GM23338 (cell line): ENCODE measurements around the gene SYT2. TPM values are rescaled to one million over a fixed set of nuclear protein-coding genes. Genes with fewer than 3 reads are reported as not detected.
"Not testable (repeated sequence)": the region's sequence is repeated elsewhere in the genome, so short reads cannot be mapped to it uniquely, and the experiment has no call there.

Experiments
- ATAC-seq: fragments of 200-7000 bp; cut with Tn5 transposase; 3 replicates; pipeline ENCODE4 v1.9.1; 2020
- DNase-seq: peaks from one replicate; pipeline ENCODE4 v3.0.0-alpha.2; 2015; ENCODE audit warnings: low spot score
- H2AFZ ChIP-seq: fragments of 200-600 bp; sonication (generic); 2 replicates; pipeline ENCODE4 v1.8.0; 2016; ENCODE audit warnings: antibody characterized with exemption, mild to moderate bottlenecking, moderate library complexity
- H3F3A ChIP-seq: fragments of 200-600 bp; sonication (generic); replicated peaks from 2 replicates; pipeline ENCODE4 v1.8.0; 2017; ENCODE audit warnings: antibody characterized with exemption, mixed run types, low read depth
- H3K27ac ChIP-seq: fragments of 200-600 bp; sonication (generic); 2 replicates; pipeline ENCODE4 v1.6.1; 2016; ENCODE audit warnings: low read depth
- H3K27me3 ChIP-seq: fragments of 200-600 bp; sonication (generic); 2 replicates; pipeline ENCODE4 v1.8.0; 2016; ENCODE audit warnings: mild to moderate bottlenecking, mixed run types, moderate library complexity; ENCODE audit not compliant: insufficient read depth
- H3K36me3 ChIP-seq: fragments of 200-600 bp; sonication (generic); 2 replicates; pipeline ENCODE4 v1.8.0; 2016; ENCODE audit warnings: mild to moderate bottlenecking; ENCODE audit not compliant: insufficient read depth
- H3K4me1 ChIP-seq: fragments of 200-600 bp; sonication (generic); 2 replicates; pipeline ENCODE4 v1.8.0; 2016; ENCODE audit warnings: mild to moderate bottlenecking, moderate library complexity; ENCODE audit not compliant: insufficient read depth
- H3K4me2 ChIP-seq: fragments of 200-600 bp; sonication (generic); 2 replicates; pipeline ENCODE4 v1.7.1; 2017; ENCODE audit warnings: mixed run types
- H3K4me3 ChIP-seq: fragments of 200-600 bp; sonication (generic); 2 replicates; pipeline ENCODE4 v1.6.1; 2016; ENCODE audit warnings: mixed run types
- H3K79me2 ChIP-seq: fragments of 200-600 bp; sonication (generic); replicated peaks from 2 replicates; pipeline ENCODE4 v1.8.0; 2017; ENCODE audit warnings: mild to moderate bottlenecking; ENCODE audit not compliant: insufficient read depth
- H3K9me2 ChIP-seq: fragments of 200-600 bp; sonication (generic); 2 replicates; pipeline ENCODE4 v1.8.0; 2017; ENCODE audit not compliant: insufficient read depth
- H4K20me1 ChIP-seq: fragments of 200-600 bp; sonication (generic); replicated peaks from 2 replicates; pipeline ENCODE4 v1.8.0; 2017; ENCODE audit warnings: mild to moderate bottlenecking; ENCODE audit not compliant: insufficient read depth
- H3K27ac Mint-ChIP-seq: 2 replicates; pipeline ENCODE4 v1.8.0; 2020; ENCODE audit warnings: inconsistent platforms, mild to moderate bottlenecking, moderate library complexity, mixed read lengths
- H3K27me3 Mint-ChIP-seq: 3 replicates; pipeline ENCODE4 v1.8.0; 2022; ENCODE audit warnings: low read depth, mild to moderate bottlenecking, moderate library complexity, mixed read lengths, inconsistent platforms; ENCODE audit not compliant: insufficient read depth, poor library complexity
- H3K36me3 Mint-ChIP-seq: 3 replicates; pipeline ENCODE4 v1.8.0; 2021; ENCODE audit warnings: low read depth, mild to moderate bottlenecking, inconsistent platforms, moderate library complexity, mixed read lengths
- H3K4me1 Mint-ChIP-seq: 3 replicates; pipeline ENCODE4 v1.8.0; 2020; ENCODE audit warnings: mild to moderate bottlenecking, inconsistent platforms, mixed read lengths
- H3K4me3 Mint-ChIP-seq: 3 replicates; pipeline ENCODE4 v1.8.0; 2021; ENCODE audit warnings: moderate library complexity, mild to moderate bottlenecking, inconsistent platforms, mixed read lengths
- H3K9me3 Mint-ChIP-seq: 3 replicates; pipeline ENCODE4 v1.8.0; 2020; ENCODE audit warnings: moderate library complexity, mild to moderate bottlenecking, inconsistent platforms, mixed read lengths
- CREB1 ChIP-seq: fragments of 250-450 bp; sonication (Bioruptor Pico); IDR thresholded peaks from 2 replicates; pipeline ENCODE4 v1.5.0; 2020; ENCODE audit warnings: low read depth, mild to moderate bottlenecking, moderate library complexity
- EZH2phosphoT487 ChIP-seq: fragments of 200-600 bp; sonication (generic); IDR thresholded peaks from one replicate; pipeline ENCODE4 v1.8.1; 2018; ENCODE audit warnings: antibody characterized with exemption; ENCODE audit not compliant: unreplicated experiment
- JUNB ChIP-seq: IDR thresholded peaks from one replicate; pipeline ENCODE4 v1.6.1; 2016; ENCODE audit warnings: antibody characterized with exemption; ENCODE audit not compliant: unreplicated experiment
- POLR2AphosphoS5 ChIP-seq: IDR thresholded peaks from 2 replicates; pipeline ENCODE4 v1.6.1; 2016; ENCODE audit warnings: antibody characterized with exemption, low read depth
- STAT1 ChIP-seq: IDR thresholded peaks from one replicate; pipeline ENCODE4 v1.6.1; 2016; ENCODE audit warnings: antibody characterized with exemption; ENCODE audit not compliant: unreplicated experiment
- ZNF114 ChIP-seq: fragments of 250-450 bp; sonication (Bioruptor Pico); IDR thresholded peaks from 2 replicates; pipeline ENCODE4 v1.5.0; 2020; ENCODE audit warnings: mild to moderate bottlenecking, moderate library complexity
- ZNF331 ChIP-seq: fragments of 250-450 bp; sonication (Bioruptor Pico); IDR thresholded peaks from 2 replicates; pipeline ENCODE4 v1.5.0; 2020; ENCODE audit warnings: low read depth, mild to moderate bottlenecking, moderate library complexity
- polyA plus RNA-seq: library from polyadenylated mRNA; unstranded; fragments of >200 nt; fragmentation: Nextera tagmentation; extraction: Ambion mirVana; gene quantifications from 2 replicates; pipeline ENCODE4 v1.2.1, GENCODE V29; 2016
- total RNA-seq: library from RNA; depleted of rRNA; stranded (reverse); fragments of >200 nt; shearing (Covaris generic); gene quantifications from 2 replicates; pipeline ENCODE4 v1.2.3, GENCODE V29; 2014
- TF ChIP-seq, protein P1 (sequence below), 2 experiments: fragments of 200-600 bp in 1 of 2; sonication (generic) in 1 of 2; conservative IDR thresholded peaks; 2 replicates each; pipeline versions ENCODE4 v1.5.1 to v1.6.1; 2016 to 2017; ENCODE audit warnings: antibody characterized with exemption in 2 of 2, low read depth in 2 of 2, mild to moderate bottlenecking in 2 of 2, moderate library complexity in 1 of 2
- TF ChIP-seq, protein P2 (sequence below): IDR thresholded peaks from 2 replicates; pipeline ENCODE4 v1.6.1; 2016; ENCODE audit warnings: antibody characterized with exemption

SYT2 gene
- total and polyA plus RNA-seq, 2 experiments from 2014 or later, result 2.4 to 12.5 TPM

DNA sequence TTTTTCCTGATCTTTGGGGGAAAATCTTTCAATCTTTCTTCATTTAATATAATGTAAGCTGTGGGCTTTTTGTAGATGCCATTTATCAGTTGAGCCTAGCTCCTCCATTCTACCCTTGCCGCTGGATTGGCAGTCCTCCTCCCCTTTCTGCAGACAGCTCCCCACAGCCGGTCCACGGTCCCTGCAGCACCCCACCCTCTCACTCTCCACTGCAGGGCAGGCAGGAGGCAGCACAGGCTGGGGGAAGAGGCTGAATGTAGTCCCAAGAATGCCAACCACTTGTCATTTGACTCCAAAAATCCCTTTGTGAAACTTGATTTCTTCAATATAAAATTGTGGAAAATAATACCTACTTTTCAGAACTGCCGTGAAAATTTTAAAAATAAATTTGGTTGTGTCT is 96.7 kb downstream of the SYT2 start:
- no peak overlapping the region for H3K27ac Mint-ChIP-seq

DNA sequence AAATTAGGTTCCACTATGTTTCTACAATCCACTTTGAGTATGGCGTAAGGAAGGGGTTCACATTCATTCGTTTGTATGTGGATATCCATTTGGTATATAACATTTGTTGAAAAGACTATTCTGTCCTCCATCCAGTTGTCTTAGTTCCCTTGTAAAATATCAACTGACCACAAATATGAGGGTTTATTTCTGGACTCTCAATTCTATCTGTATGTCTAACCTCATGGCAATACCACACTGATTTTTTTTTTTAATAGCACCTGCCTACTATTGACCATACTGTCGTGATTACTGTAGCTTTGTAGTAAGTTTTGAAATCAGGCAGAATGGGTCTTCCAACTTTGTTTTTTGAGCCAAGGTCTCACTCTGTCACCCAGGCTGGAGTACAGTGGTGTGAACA is 98.2 kb downstream of the SYT2 start:
- H3K4me3 ChIP-seq, H3K9me3 Mint-ChIP-seq, H3F3A ChIP-seq, H3K4me3 Mint-ChIP-seq, H3K36me3 ChIP-seq, H3K27ac ChIP-seq, H3K27me3 ChIP-seq, H4K20me1 ChIP-seq, ATAC-seq, H3K27ac Mint-ChIP-seq, H3K36me3 Mint-ChIP-seq, H3K9me2 ChIP-seq, H3K4me1 ChIP-seq, DNase-seq, H2AFZ ChIP-seq, H3K27me3 Mint-ChIP-seq, H3K4me2 ChIP-seq, H3K79me2 ChIP-seq: not testable (repeated sequence)
- peaks cover 15% of the 10 kb centered on the region for H3K4me1 Mint-ChIP-seq

More for the DNA sequence above, 96.7 kb downstream of the SYT2 start:
- DNase-seq (no peak), ATAC-seq (no peak)
- Histone ChIP-seq H2AFZ (no peak overlapping the region), H3F3A (no peaks in the 10 kb centered on the region), H3K27ac (no peak overlapping the region; the same call in 1 of the 2 replicates), H3K4me3 (no peak overlapping the region), H3K9me2 (no peaks in the 10 kb centered on the region), H3K36me3 (no peaks in the 10 kb centered on the region), H3K4me2 (no peak overlapping the region), H4K20me1 (no peaks in the 10 kb centered on the region), H3K27me3 (no peaks in the 10 kb centered on the region), H3K4me1 (no peaks in the 10 kb centered on the region), H3K79me2 (no peaks in the 10 kb centered on the region)
- TF ChIP-seq EZH2phosphoT487 (no peak), STAT1 (no peak), ZNF331 (CRISPR knock-in tag) (no peak), ZNF114 (no peak), POLR2AphosphoS5 (no peak), JUNB (no peak), CREB1 (CRISPR knock-in tag) (no peak)
- TF ChIP-seq, protein P1, sequence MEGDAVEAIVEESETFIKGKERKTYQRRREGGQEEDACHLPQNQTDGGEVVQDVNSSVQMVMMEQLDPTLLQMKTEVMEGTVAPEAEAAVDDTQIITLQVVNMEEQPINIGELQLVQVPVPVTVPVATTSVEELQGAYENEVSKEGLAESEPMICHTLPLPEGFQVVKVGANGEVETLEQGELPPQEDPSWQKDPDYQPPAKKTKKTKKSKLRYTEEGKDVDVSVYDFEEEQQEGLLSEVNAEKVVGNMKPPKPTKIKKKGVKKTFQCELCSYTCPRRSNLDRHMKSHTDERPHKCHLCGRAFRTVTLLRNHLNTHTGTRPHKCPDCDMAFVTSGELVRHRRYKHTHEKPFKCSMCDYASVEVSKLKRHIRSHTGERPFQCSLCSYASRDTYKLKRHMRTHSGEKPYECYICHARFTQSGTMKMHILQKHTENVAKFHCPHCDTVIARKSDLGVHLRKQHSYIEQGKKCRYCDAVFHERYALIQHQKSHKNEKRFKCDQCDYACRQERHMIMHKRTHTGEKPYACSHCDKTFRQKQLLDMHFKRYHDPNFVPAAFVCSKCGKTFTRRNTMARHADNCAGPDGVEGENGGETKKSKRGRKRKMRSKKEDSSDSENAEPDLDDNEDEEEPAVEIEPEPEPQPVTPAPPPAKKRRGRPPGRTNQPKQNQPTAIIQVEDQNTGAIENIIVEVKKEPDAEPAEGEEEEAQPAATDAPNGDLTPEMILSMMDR (conservative IDR thresholded peaks at IDR 0.05; ENCODE audit: low read depth in 2 of 2), result no peak
- TF ChIP-seq, protein P2, sequence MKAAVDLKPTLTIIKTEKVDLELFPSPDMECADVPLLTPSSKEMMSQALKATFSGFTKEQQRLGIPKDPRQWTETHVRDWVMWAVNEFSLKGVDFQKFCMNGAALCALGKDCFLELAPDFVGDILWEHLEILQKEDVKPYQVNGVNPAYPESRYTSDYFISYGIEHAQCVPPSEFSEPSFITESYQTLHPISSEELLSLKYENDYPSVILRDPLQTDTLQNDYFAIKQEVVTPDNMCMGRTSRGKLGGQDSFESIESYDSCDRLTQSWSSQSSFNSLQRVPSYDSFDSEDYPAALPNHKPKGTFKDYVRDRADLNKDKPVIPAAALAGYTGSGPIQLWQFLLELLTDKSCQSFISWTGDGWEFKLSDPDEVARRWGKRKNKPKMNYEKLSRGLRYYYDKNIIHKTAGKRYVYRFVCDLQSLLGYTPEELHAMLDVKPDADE, result no peak
- Mint-ChIP-seq H3K4me3 (no peak overlapping the region), H3K27me3 (peaks cover 9% of the 10 kb centered on the region), H3K4me1 (peaks cover 18% of the 10 kb centered on the region), H3K36me3 (no peaks in the 10 kb centered on the region; the same call in 1 of the 3 replicates), H3K9me3 (peaks cover 8% of the 10 kb centered on the region; the same call in 2 of the 3 replicates)
